ENCODE data around the gene DHRS4L2. TPM values are rescaled to one million over a fixed set of nuclear protein-coding genes. Genes with fewer than 3 reads are reported as not detected.
"Not testable (repeated sequence)": the region's sequence is repeated elsewhere in the genome, so short reads cannot be mapped to it uniquely, and the experiment has no call there.

The DHRS4L2 gene
- total RNA-seq, 1 donor from 2014 or later, result 28.8 TPM

DNA sequence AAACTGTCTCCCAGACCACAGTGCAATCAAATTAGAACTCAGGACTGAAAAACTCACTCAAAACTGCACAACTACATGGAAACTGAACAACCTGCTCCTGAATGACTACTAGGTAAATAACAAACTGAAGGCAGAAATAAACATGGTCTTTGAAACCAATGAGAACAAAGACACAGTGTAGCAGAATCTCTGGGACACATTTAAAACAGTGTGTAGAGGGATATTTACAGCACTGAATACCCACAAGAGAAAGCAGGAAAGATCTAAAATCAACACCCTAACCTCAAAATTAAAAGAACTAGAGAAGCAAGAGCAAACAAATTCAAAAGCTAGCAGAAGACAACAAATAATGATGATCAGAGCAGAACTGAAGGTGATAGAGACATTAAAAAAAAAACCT, 14.7 kb upstream of the DHRS4L2 start:
- ATAC-seq, result not testable (repeated sequence)

DNA sequence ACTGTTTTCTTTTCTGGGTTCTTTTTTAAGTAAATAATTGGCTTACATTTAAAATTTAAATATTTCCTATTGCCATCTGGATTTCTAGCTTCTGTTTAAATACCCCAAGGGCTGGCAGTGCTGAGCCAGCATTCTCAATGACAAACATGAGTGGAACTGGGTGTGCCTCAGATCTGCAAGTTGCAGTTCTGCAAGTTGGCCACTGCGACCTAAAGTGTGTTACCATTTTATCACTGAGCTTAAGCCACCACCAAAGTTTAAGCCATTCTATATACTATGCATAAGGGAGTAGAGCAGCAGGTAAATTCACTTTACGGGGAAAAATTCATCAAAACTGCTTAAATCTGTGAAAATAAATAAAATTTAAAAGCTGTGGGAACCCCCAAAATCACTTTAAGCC, 11.5 kb upstream of the DHRS4L2 start:
- peak; percentile 87 for ATAC-seq

DNA sequence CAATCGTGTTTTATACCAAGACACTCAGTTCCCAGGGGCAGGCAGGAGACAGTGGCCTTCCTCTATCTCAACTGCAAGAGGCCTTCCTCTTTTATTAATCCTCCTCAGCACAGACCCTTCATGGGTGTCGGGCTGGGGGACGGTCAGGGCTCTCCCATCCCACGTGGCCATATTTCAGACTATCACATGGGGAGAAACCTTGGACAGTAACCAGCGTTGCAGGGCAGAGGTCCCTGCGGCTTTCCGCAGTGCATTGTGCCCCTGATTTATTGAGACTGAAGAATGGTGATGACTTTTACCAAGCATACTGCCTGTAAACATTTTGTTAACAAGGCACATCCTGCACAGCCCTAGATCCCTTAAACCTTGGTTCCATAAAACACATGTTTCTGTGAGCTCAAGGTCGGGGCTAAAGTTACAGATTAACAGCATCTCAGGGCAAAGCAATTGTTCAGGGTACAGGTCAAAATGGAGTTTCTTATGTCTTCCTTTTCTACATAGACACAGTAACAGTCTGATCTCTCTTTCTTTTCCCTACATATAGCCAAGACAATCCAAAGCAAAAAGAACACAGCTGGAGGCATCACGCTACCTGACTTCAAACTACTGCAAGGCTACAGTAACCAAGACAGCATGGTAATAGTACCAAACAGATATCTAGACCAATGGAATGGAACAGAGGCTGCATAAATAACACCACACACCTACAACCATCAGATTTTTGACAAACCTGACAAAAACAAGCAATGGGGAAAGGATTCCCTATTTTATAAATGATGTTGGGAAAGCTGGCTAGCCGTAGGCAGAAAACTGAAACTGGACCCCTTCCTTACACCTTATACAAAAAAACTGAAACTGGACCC, 6.5 kb upstream of the DHRS4L2 start:
- ATAC-seq, result not testable (repeated sequence)

DNA sequence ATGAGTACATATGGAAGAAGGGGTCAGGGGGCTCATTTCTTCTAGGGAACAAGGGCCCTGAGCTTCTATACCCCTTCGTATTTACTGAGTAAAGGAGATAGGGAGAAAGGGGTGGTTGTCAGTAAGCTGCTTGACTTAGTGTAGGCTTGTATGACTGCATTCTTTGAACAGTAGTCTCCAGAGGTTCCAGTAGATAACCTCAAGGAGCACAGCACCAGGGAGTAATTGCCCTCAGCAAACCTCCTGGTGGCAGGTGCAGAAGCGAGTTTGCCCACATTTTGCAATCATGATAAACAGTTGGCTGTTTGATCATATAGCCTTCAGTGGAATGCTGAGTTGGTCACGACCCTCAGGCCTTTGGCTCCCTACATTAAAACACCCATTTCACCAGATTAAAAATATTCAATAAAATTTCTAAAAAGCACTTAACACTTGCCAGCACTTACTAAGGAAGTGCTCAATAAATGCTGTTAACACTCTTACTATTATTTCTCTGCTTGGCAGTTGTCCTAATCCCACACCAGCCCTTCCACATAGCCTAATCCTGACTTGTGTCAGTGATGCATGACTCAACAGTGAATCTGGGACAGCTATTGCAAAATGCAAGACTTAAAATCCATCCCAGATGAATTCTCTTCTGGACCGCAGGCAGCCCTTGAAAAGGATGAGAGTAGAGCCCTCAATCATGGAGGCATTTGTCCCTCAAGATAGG, 3.7 kb upstream of the DHRS4L2 start:
- peak; percentile 69 for ATAC-seq

DNA sequence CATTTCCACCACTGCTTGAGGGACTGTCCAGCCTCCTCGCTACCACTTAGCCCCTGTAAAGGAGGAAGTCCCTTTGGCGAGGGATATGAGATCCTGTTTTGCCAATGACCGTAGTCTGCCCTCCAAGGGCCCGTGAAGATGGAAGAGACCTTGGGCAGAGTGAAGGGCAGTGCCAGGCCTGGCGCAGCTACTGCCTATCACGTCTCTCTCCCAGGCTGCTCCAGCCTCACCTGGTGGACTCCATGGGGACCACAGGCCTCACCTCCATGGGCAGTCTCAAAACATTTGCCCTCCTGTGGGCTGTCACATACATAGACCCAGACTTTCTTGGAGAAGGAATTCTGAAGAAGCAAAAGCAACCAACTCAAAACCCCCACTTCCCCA, 514 bp upstream of the DHRS4L2 start:
- ATAC-seq, result peak; percentile 4

DNA sequence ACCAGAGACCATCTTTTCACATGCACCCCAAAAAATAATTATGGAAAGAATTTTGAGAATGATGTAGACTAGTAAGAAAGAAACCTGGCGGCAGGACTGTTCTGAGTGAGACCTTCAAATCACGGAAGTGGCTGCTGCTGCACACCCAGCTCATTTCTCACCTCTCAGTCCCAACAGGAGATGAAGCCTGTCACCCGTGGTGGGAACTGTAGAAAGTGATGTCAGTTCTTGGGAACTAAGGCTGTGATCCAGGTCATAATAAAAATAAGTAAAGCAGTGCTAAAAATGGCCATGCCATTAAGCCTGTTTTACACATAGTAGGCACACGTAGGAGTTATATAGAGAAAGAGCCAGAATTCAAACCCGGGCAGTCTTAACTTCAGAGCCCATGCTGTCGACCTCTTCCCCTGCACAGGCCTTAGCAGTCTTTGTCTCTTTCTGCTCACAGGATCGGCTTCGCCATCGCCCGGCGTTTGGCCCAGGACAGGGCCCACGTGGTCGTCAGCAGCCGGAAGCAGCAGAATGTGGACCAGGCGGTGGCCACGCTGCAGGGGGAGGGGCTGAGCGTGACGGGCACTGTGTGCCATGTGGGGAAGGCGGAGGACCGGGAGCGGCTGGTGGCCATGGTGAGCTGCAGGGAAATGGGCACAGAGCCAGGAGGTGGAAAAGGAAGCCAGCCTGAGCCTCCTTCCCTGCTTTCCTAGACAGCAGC, 1.2 kb downstream of the DHRS4L2 start:
- ATAC-seq, result peak; percentile 15

DNA sequence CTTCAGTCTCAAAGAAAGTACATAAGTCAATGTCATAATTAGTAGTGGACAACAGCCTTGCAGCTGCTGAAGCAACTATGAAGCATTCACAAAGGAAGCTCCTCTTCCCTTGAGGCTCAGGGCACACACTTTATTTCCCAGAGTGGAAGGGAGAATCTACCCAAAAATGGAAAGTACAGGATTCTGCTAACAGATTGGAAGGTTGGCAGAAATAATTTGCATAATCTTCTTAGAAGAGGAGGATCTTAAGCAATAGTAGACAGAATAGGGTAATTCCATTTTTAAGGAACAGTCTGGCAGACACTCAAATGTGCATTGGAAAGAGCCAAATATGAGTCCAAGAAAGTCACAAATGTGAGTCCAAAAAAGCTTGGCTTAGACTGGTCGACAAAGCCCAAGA, 2.2 kb downstream of the DHRS4L2 start:
- ATAC-seq, result not testable (repeated sequence)

DNA sequence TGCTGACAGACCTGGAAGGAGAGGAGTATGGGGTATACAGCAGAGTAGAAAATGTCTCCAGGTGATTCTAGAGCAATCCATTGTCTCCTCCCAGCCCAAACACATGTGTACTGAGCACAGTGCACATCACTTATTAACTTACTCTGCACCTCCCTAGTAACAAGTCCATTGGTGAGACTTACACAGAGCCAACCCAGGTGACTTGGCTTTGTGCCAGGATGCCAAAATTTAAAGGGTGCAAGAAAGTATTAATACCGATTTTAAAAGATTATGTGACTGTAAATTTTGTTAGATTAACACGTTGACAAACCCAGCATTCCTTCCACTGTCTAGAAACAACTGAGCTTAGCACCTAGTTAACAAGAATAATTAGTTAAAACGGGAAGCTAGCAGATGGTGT, 4.3 kb downstream of the DHRS4L2 start:
- ATAC-seq, result not testable (repeated sequence)

DNA sequence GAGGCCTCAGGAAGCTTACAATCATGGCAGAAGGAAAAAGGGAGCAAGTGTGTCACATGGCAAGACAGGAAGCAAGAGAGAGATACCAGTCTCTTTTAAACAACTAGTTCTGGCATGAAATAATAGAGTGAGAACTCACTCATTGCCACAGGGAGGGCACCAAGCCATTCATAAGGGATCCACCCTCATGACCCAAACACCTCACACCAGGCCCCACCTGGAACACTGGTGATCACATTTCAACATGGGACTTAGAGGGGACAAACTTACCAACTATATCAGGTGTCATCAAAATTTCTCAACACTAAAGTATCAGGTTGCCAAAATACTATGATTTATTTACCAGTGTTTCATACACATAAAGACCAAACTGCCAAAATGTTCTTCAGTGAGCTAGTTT, 7.3 kb downstream of the DHRS4L2 start:
- not testable (repeated sequence) for ATAC-seq

DNA sequence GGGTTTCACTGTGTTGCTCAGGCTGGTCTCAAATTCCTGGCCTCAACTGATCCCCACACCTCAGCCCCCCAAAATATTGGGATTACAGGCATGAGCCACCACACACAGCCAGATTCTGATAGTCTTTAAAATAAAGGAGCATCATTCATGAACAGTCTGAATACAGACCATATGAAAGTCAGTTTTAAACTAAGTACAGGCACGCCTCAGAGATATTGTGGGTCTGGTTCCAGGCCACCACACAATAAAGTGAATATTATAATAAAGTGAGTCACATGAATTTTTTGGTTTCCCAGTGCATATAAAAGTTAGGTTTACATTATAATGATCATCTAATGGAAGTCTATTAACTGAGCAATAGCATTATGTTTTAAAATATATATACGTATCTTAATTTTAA, 8.1 kb downstream of the DHRS4L2 start:
- ATAC-seq, result not testable (repeated sequence)

DNA sequence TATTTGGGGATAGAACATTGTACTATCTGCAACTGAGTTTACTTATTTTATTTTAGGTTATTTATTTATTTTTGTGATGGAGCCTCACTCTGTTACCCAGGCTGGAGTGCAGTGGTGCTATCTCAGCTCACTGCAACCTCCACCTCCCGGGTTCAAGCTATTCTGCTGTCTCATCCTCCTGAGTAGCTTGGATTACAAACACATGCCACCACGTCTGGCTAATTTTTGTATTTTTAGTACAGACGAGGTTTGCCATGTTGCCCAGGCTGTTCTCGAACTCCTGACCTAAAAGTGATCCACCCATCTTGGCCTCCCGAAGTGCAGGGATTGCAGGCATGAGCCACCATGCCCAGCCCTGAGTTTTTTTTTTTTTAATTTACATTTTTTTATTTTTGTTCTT, 10.9 kb downstream of the DHRS4L2 start:
- not testable (repeated sequence) for ATAC-seq

DNA sequence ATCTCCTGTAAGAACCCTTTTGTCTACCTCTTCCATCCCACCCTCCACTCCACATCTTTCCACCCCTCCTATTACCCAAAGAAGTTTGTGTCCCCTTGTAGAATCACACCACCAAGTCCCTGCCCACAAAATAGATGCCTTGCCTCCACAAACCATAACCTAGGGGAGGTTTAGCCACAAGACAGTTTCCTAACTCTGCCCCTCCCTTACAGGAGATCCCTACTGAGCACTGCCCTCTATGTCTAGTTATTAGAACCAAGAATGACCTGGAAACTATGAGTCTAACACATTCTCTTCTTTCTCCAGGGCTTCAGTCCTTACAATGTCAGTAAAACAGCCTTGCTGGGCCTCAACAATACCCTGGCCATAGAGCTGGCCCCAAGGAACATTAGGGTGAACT, 12.3 kb downstream of the DHRS4L2 start:
- not testable (repeated sequence) for ATAC-seq

DNA sequence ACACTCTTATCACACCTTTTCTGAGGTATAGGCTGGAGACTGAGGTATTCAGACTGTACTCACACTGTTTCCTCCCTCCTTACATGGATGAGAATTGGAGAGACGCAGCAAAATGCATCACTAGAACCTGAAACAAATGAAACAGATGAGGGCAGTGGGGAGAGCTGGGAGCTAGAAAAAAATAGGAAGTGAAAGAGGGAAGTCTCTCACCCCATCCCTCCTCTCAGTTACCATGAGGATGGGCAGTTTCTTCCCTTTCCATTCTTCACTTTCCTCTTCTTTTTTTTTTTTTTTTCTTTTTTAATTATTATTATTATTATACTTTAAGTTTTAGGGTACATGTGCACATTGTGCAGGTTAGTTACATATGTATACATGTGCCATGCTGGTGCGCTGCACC, 12.9 kb downstream of the DHRS4L2 start:
- peak; percentile 13 for ATAC-seq

DNA sequence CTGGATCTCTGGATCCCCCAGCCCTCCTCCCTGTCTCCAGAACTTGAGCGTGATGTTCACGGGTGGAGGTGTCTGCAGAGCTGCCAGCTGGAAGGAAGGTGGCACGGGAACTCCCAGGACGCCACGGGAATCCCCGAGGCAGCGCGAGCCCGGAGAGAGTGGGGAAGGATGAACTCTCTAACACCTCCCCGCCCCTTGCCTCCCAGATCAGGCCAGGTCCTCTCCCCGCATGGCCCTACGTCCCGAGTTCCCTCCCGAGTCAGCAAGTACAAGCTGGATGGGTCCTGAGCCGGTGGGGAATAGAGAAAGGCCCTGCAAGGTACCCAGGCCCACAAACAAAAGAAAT, 17.7 kb downstream of the DHRS4L2 start:
- ATAC-seq, result peak; percentile 62

DNA sequence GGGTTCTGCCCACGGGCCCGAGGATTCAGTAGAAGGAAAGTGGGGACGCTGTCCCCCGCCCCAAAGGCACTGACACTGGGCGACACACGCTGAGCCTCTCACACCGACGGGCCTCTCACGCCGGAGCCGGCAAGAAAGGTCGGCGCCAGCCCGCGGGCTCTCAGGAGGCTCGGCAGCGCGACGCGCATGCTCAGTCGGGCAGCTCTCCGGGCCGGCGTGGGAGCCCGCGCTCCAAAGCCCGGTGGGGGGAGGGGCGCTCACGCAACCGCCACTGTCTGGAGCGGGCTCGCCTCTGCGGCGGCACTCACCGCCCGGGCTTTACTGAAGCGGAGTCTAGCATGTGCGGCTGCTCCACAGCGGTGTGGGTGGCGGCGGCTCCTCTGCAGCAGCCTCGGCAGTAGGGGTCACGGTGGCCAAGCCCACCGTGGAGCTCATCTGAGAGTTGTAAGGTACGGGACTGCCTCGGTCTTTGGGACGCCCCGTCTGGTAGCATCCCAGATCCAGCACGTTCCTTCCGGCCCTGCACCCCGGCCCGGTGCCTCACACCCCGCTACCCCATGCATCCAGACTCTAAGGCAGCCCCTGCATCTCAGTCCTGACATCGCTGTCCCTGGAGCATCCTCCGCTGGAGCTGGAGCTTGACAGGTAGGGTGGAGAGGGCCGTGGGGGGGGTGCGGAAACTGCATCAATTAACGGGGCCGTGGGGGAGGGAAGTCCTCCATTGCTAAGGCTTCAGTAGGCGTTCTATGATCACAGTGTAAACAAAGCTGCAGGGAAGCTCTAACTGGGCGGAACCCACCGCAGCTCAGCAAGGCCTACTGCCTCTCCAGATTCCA, 18.3 kb downstream of the DHRS4L2 start:
- ATAC-seq, result peak; percentile 93

DNA sequence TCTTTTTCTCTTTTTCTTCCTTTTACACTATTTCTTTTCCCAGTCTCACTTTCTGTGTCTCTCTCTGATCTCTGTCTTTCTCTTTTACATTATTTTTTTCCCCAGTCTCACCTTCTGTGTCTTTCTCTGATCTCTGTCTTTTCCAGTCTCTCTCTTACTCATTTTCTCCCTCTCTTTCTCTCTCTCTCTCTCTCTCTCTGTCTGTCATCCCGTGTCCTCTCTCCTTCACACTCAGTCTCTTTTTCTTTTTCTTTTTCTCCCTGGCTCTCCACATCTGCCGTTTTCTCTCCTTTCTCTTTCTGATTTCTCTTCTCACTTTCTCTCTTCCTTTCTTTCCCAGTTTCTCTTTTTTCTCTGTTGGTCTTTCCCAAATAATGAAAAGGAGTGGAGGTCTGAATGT, 22.3 kb downstream of the DHRS4L2 start:
- ATAC-seq, result no peak

DNA sequence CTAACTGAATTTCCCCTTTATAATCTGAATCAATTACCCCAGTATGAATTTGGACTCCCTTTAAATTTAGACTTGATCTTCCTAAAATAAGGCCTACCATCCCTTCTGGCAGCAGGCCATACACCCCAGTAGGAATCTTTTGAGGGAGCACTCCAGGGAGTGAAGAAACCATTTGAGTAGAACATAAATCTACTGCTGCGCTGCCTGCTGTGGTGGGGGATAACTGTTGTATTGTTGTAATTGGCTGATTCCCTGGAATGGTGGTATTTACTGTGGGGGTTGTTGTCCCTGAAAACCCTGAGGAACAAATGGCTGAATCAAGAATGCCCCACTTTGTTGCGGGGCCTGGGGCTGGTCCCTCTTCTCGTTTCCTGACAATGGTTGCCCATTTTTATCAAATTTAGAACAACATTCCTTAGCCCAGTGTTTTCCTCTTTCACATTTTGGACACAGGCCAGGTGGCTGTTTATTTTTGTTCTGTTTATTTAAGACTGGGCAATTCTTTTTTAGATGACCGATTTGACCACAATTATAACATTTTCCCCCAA, 24.1 kb downstream of the DHRS4L2 start:
- not testable (repeated sequence) for ATAC-seq

DNA sequence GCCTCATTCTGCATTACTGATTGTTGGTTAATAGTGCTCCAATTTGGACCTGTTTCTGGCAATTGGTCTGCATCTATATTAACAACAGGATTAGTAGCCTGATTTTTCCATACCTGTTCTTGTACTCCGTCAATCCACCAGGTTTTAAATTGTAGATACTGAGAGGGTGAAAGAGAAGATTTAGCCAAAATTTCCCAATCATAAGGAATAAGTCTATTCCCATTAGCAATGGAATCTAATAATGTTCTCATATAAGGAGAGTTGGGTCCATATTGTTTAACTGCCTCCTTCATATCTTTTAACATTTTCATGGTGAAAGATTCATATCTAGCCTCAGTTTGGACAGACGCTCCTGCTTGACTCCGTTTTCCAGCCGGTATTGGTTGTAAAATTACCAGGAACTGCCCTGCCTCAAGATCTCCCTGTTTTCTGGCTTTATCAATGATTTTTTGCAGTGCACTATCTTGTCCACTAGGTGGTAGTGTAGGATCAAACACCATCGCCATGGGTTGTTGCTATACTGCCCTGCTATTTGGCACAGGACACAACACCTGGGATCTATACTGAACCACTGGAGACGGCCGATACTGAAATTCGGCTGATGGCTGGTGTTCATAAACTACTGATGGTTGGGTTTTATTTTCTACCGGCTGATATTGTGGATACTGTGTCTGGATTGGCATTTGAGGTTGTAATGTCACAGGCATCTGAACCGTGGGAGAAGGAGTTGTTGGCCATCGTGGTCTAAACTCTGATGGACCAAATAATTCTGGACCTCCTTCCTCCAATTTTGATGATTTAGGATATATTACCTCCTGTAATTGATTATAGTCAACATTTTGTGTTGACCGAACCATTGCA, 25.2 kb downstream of the DHRS4L2 start:
- peak; percentile 97 for ATAC-seq

DNA sequence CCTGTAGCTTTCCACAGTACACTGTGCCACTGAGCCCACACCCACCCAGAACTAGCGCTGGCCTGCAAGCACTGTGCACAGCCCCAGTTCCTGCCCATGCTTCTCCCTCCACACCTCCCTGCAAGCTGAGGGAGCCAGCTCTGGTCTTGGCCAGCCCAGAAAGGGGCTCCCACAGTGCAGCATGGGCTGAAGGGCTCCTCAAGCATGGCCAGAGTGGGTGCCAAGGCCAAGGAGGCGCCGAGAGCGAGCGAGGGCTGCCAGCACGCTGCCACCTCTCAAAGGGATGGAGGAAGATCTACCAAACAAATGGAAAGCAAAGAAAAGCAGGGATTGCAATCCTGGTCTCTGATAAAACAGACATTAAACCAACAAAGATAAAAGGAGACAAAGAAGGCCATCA, 27.0 kb downstream of the DHRS4L2 start:
- ATAC-seq, result not testable (repeated sequence)

DNA sequence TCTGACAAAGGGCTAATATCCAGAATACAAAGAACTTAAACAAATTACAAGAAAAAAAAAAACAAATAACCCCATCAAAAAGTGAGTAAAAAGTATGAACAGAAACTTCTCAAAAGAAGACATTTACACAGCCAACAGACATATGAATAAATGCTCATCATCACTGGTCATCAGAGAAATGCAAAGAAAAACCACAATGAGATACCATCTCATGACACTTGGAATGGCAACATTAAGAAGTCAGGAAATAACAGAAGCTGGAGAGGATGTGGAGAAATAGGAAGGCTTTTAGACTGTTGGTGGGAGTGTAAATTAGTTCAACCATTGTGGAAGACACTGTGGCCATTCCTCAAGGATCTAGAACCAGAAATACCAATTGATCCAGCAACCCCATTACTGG, 30.2 kb downstream of the DHRS4L2 start:
- ATAC-seq, result not testable (repeated sequence)

DNA sequence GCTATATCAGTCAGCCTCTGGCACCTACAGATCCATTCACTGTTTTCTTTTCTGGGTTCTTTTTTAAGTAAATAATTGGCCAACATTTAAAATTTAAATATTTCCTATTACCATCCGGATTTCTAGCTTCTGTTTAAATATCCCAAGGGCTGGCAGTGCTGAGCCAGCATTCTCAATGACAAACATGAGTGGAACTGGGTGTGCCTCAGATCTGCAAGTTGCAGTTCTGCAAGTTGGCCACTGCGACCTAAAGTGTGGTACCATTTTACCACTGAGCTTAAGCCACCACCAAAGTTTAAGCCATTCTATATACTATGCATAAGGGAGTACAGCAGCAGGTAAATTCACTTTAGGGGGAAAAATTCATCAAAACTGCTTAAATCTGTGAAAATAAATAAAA, 31.2 kb downstream of the DHRS4L2 start:
- peak; percentile 82 for ATAC-seq

Measured in esophagus mucosa (tissue), 1 donor.